Gastrocnemius medialis (tissue), 4 donors: ENCODE measurements around the gene ACOT7.

Experiments used
- POLR2A ChIP-seq, 2 donors: fragments of 450-650 bp; IDR thresholded peaks; one replicate each; pipeline ENCODE4 v1.6.1; 2017; ENCODE audit warnings: antibody characterized with exemption in 2 of 2, mild to moderate bottlenecking in 2 of 2, moderate library complexity in 2 of 2
- TF ChIP-seq, protein P1 (sequence below), 5 experiments: fragments of 450-650 bp in 3 of 5; fragments of 200-600 bp in 2 of 5; sonication (generic) in 2 of 5; IDR thresholded peaks in 4 of 5; conservative IDR thresholded peaks in 1 of 5; 1 replicate in 4 of 5; 2 replicates in 1 of 5; pipeline ENCODE4 v1.5.1; 2016 to 2019; ENCODE audit warnings: antibody characterized with exemption in 5 of 5, mild to moderate bottlenecking in 3 of 5, moderate library complexity in 3 of 5

DNA sequence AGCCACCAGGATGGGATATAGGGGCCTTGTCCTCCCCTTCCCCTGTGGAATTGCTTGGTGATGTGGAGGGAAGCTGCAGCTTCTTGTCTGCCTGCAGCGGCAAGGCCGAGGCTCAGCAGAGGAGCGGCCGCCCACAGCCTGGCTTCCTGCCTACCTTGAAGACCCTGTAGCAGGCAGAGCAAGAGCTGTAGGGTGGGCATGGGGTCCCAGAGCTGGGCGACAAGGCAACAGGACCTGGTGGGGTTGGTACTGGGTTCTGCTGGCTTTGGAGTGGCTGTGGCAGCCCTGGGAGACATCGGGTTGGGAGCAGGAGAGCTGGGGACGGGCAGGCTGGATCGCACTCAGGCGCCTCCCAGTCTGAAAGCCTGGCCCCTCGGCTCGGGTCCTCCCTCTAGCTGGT is 126.9 kb downstream of the ACOT7 start:
- TF ChIP-seq, protein P1, sequence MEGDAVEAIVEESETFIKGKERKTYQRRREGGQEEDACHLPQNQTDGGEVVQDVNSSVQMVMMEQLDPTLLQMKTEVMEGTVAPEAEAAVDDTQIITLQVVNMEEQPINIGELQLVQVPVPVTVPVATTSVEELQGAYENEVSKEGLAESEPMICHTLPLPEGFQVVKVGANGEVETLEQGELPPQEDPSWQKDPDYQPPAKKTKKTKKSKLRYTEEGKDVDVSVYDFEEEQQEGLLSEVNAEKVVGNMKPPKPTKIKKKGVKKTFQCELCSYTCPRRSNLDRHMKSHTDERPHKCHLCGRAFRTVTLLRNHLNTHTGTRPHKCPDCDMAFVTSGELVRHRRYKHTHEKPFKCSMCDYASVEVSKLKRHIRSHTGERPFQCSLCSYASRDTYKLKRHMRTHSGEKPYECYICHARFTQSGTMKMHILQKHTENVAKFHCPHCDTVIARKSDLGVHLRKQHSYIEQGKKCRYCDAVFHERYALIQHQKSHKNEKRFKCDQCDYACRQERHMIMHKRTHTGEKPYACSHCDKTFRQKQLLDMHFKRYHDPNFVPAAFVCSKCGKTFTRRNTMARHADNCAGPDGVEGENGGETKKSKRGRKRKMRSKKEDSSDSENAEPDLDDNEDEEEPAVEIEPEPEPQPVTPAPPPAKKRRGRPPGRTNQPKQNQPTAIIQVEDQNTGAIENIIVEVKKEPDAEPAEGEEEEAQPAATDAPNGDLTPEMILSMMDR (IDR thresholded peaks at IDR 0.05 in 4 of 5, conservative IDR thresholded peaks at IDR 0.05 in 1 of 5) = no peak
- no peak for TF ChIP-seq POLR2A (IDR thresholded peaks at IDR 0.05)
